GM23338 (cell line): ENCODE measurements around the gene AFF2. TPM values are rescaled to one million over a fixed set of nuclear protein-coding genes. Genes with fewer than 3 reads are reported as not detected.

Source experiments
- ATAC-seq: fragments of 200-7000 bp; cut with Tn5 transposase; 3 replicates; pipeline ENCODE4 v1.9.1; 2020
- DNase-seq: peaks from one replicate; pipeline ENCODE4 v3.0.0-alpha.2; 2015; ENCODE audit warnings: low spot score
- H2AFZ ChIP-seq: fragments of 200-600 bp; sonication (generic); 2 replicates; pipeline ENCODE4 v1.8.0; 2016; ENCODE audit warnings: antibody characterized with exemption, mild to moderate bottlenecking, moderate library complexity
- H3F3A ChIP-seq: fragments of 200-600 bp; sonication (generic); replicated peaks from 2 replicates; pipeline ENCODE4 v1.8.0; 2017; ENCODE audit warnings: antibody characterized with exemption, mixed run types, low read depth
- H3K27ac ChIP-seq: fragments of 200-600 bp; sonication (generic); 2 replicates; pipeline ENCODE4 v1.6.1; 2016; ENCODE audit warnings: low read depth
- H3K27me3 ChIP-seq: fragments of 200-600 bp; sonication (generic); 2 replicates; pipeline ENCODE4 v1.8.0; 2016; ENCODE audit warnings: mild to moderate bottlenecking, mixed run types, moderate library complexity; ENCODE audit not compliant: insufficient read depth
- H3K36me3 ChIP-seq: fragments of 200-600 bp; sonication (generic); 2 replicates; pipeline ENCODE4 v1.8.0; 2016; ENCODE audit warnings: mild to moderate bottlenecking; ENCODE audit not compliant: insufficient read depth
- H3K4me1 ChIP-seq: fragments of 200-600 bp; sonication (generic); 2 replicates; pipeline ENCODE4 v1.8.0; 2016; ENCODE audit warnings: mild to moderate bottlenecking, moderate library complexity; ENCODE audit not compliant: insufficient read depth
- H3K4me2 ChIP-seq: fragments of 200-600 bp; sonication (generic); 2 replicates; pipeline ENCODE4 v1.7.1; 2017; ENCODE audit warnings: mixed run types
- H3K4me3 ChIP-seq: fragments of 200-600 bp; sonication (generic); 2 replicates; pipeline ENCODE4 v1.6.1; 2016; ENCODE audit warnings: mixed run types
- H3K79me2 ChIP-seq: fragments of 200-600 bp; sonication (generic); replicated peaks from 2 replicates; pipeline ENCODE4 v1.8.0; 2017; ENCODE audit warnings: mild to moderate bottlenecking; ENCODE audit not compliant: insufficient read depth
- H3K9me2 ChIP-seq: fragments of 200-600 bp; sonication (generic); 2 replicates; pipeline ENCODE4 v1.8.0; 2017; ENCODE audit not compliant: insufficient read depth
- H4K20me1 ChIP-seq: fragments of 200-600 bp; sonication (generic); replicated peaks from 2 replicates; pipeline ENCODE4 v1.8.0; 2017; ENCODE audit warnings: mild to moderate bottlenecking; ENCODE audit not compliant: insufficient read depth
- H3K27ac Mint-ChIP-seq: 2 replicates; pipeline ENCODE4 v1.8.0; 2020; ENCODE audit warnings: inconsistent platforms, mild to moderate bottlenecking, moderate library complexity, mixed read lengths
- H3K27me3 Mint-ChIP-seq: 3 replicates; pipeline ENCODE4 v1.8.0; 2022; ENCODE audit warnings: low read depth, mild to moderate bottlenecking, moderate library complexity, mixed read lengths, inconsistent platforms; ENCODE audit not compliant: insufficient read depth, poor library complexity
- H3K36me3 Mint-ChIP-seq: 3 replicates; pipeline ENCODE4 v1.8.0; 2021; ENCODE audit warnings: low read depth, mild to moderate bottlenecking, inconsistent platforms, moderate library complexity, mixed read lengths
- H3K4me1 Mint-ChIP-seq: 3 replicates; pipeline ENCODE4 v1.8.0; 2020; ENCODE audit warnings: mild to moderate bottlenecking, inconsistent platforms, mixed read lengths
- H3K4me3 Mint-ChIP-seq: 3 replicates; pipeline ENCODE4 v1.8.0; 2021; ENCODE audit warnings: moderate library complexity, mild to moderate bottlenecking, inconsistent platforms, mixed read lengths
- H3K9me3 Mint-ChIP-seq: 3 replicates; pipeline ENCODE4 v1.8.0; 2020; ENCODE audit warnings: moderate library complexity, mild to moderate bottlenecking, inconsistent platforms, mixed read lengths
- NANOG ChIP-seq: IDR thresholded peaks from 2 replicates; pipeline ENCODE4 v1.6.1; 2016; ENCODE audit warnings: antibody characterized with exemption, borderline replicate concordance
- polyA plus RNA-seq: library from polyadenylated mRNA; unstranded; fragments of >200 nt; fragmentation: Nextera tagmentation; extraction: Ambion mirVana; gene quantifications from 2 replicates; pipeline ENCODE4 v1.2.1, GENCODE V29; 2016
- total RNA-seq: library from RNA; depleted of rRNA; stranded (reverse); fragments of >200 nt; shearing (Covaris generic); gene quantifications from 2 replicates; pipeline ENCODE4 v1.2.3, GENCODE V29; 2014
- TF ChIP-seq, protein P1 (sequence below): fragments of 250-450 bp; sonication (Bioruptor Pico); IDR thresholded peaks from 2 replicates; pipeline ENCODE4 v1.5.0; 2020; ENCODE audit warnings: mild to moderate bottlenecking, moderate library complexity
- TF ChIP-seq, protein P2 (sequence below), 2 experiments: fragments of 200-600 bp in 1 of 2; sonication (generic) in 1 of 2; conservative IDR thresholded peaks; 2 replicates each; pipeline versions ENCODE4 v1.5.1 to v1.6.1; 2016 to 2017; ENCODE audit warnings: antibody characterized with exemption in 2 of 2, low read depth in 2 of 2, mild to moderate bottlenecking in 2 of 2, moderate library complexity in 1 of 2
- TF ChIP-seq, protein P3 (sequence below): IDR thresholded peaks from 2 replicates; pipeline ENCODE4 v1.6.1; 2016; ENCODE audit warnings: antibody characterized with exemption

AFF2 gene
- total and polyA plus RNA-seq, 2 experiments from 2014 or later: 1.6 to 5.8 TPM

DNA sequence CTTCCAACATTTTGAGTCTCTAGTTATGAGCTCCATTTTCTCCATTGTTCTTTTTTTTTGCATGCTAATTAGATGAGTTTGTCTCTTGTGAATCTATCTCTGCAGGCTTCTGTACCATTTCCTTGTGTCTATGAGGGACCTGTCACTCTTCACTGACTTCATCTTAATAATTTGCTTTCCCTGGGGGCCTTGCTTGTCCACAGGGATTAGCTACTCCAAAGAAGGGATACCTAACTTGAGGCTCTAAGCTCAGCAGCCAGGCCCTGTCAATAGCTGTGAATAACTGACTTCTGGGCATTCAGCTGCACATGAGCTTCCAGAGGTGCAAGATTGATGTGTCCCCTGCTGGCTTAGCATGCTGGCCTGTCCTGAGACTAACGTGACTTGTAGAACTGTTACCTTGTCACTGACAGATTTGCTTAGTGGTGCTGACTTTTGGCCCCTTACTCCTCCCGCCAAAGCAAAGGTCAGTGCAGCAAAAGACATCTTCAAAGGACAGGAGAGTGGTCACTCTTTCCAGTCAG, 124.6 kb downstream of the AFF2 start:
- DNase-seq: no peak
- TF ChIP-seq, protein P1, sequence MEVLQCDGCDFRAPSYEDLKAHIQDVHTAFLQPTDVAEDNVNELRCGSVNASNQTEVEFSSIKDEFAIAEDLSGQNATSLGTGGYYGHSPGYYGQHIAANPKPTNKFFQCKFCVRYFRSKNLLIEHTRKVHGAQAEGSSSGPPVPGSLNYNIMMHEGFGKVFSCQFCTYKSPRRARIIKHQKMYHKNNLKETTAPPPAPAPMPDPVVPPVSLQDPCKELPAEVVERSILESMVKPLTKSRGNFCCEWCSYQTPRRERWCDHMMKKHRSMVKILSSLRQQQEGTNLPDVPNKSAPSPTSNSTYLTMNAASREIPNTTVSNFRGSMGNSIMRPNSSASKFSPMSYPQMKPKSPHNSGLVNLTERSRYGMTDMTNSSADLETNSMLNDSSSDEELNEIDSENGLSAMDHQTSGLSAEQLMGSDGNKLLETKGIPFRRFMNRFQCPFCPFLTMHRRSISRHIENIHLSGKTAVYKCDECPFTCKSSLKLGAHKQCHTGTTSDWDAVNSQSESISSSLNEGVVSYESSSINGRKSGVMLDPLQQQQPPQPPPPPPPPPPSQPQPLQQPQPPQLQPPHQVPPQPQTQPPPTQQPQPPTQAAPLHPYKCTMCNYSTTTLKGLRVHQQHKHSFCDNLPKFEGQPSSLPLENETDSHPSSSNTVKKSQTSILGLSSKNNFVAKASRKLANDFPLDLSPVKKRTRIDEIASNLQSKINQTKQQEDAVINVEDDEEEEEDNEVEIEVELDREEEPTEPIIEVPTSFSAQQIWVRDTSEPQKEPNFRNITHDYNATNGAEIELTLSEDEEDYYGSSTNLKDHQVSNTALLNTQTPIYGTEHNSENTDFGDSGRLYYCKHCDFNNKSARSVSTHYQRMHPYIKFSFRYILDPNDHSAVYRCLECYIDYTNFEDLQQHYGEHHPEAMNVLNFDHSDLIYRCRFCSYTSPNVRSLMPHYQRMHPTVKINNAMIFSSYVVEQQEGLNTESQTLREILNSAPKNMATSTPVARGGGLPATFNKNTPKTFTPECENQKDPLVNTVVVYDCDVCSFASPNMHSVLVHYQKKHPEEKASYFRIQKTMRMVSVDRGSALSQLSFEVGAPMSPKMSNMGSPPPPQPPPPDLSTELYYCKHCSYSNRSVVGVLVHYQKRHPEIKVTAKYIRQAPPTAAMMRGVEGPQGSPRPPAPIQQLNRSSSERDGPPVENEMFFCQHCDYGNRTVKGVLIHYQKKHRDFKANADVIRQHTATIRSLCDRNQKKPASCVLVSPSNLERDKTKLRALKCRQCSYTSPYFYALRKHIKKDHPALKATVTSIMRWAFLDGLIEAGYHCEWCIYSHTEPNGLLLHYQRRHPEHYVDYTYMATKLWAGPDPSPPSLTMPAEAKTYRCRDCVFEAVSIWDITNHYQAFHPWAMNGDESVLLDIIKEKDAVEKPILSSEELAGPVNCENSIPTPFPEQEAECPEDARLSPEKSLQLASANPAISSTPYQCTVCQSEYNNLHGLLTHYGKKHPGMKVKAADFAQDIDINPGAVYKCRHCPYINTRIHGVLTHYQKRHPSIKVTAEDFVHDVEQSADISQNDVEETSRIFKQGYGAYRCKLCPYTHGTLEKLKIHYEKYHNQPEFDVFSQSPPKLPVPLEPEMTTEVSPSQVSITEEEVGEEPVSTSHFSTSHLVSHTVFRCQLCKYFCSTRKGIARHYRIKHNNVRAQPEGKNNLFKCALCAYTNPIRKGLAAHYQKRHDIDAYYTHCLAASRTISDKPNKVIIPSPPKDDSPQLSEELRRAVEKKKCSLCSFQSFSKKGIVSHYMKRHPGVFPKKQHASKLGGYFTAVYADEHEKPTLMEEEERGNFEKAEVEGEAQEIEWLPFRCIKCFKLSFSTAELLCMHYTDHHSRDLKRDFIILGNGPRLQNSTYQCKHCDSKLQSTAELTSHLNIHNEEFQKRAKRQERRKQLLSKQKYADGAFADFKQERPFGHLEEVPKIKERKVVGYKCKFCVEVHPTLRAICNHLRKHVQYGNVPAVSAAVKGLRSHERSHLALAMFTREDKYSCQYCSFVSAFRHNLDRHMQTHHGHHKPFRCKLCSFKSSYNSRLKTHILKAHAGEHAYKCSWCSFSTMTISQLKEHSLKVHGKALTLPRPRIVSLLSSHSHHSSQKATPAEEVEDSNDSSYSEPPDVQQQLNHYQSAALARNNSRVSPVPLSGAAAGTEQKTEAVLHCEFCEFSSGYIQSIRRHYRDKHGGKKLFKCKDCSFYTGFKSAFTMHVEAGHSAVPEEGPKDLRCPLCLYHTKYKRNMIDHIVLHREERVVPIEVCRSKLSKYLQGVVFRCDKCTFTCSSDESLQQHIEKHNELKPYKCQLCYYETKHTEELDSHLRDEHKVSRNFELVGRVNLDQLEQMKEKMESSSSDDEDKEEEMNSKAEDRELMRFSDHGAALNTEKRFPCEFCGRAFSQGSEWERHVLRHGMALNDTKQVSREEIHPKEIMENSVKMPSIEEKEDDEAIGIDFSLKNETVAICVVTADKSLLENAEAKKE (CRISPR knock-in tag): no peak
- TF ChIP-seq NANOG: no peak
- TF ChIP-seq, protein P2, sequence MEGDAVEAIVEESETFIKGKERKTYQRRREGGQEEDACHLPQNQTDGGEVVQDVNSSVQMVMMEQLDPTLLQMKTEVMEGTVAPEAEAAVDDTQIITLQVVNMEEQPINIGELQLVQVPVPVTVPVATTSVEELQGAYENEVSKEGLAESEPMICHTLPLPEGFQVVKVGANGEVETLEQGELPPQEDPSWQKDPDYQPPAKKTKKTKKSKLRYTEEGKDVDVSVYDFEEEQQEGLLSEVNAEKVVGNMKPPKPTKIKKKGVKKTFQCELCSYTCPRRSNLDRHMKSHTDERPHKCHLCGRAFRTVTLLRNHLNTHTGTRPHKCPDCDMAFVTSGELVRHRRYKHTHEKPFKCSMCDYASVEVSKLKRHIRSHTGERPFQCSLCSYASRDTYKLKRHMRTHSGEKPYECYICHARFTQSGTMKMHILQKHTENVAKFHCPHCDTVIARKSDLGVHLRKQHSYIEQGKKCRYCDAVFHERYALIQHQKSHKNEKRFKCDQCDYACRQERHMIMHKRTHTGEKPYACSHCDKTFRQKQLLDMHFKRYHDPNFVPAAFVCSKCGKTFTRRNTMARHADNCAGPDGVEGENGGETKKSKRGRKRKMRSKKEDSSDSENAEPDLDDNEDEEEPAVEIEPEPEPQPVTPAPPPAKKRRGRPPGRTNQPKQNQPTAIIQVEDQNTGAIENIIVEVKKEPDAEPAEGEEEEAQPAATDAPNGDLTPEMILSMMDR (conservative IDR thresholded peaks at IDR 0.05; ENCODE audit: low read depth in 2 of 2): no peak
- TF ChIP-seq, protein P3, sequence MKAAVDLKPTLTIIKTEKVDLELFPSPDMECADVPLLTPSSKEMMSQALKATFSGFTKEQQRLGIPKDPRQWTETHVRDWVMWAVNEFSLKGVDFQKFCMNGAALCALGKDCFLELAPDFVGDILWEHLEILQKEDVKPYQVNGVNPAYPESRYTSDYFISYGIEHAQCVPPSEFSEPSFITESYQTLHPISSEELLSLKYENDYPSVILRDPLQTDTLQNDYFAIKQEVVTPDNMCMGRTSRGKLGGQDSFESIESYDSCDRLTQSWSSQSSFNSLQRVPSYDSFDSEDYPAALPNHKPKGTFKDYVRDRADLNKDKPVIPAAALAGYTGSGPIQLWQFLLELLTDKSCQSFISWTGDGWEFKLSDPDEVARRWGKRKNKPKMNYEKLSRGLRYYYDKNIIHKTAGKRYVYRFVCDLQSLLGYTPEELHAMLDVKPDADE: no peak
- H3K4me3 Mint-ChIP-seq: no peak overlapping the region
- Histone ChIP-seq H3K79me2 (no peaks in the 10 kb centered on the region), H3K9me2 (no peaks in the 10 kb centered on the region), H3K27me3 (no peaks in the 10 kb centered on the region), H3K4me2 (no peak overlapping the region), H3F3A (no peaks in the 10 kb centered on the region), H3K27ac (no peak overlapping the region), H3K4me1 (no peaks in the 10 kb centered on the region), H2AFZ (no peak overlapping the region), H4K20me1 (no peaks in the 10 kb centered on the region), H3K36me3 (no peaks in the 10 kb centered on the region), H3K4me3 (no peak overlapping the region)
- no peaks in the 10 kb centered on the region for H3K9me3 Mint-ChIP-seq
- H3K4me1 Mint-ChIP-seq: no peaks in the 10 kb centered on the region
- no peak for ATAC-seq
- no peaks in the 10 kb centered on the region for H3K36me3 Mint-ChIP-seq
- H3K27me3 Mint-ChIP-seq: peaks cover 1% of the 10 kb centered on the region
- no peak overlapping the region for H3K27ac Mint-ChIP-seq
